ENCODE results near the gene CCR9.
A peak's percentile ranks its signal among the peaks of the same experiment; 100 is the strongest.

The CCR9 gene

GRCh38 chr3:45909542-45909941 lies 23.2 kb downstream of the CCR9 start:
- no peak for DNase-seq

GRCh38 chr3:45910892-45911291 lies 24.5 kb downstream of the CCR9 start:
- DNase-seq = no peak

- DNase-seq = no peak
Observed at GRCh38 chr3:45911511-45912226, 25.3 kb downstream of the CCR9 start.

DNA sequence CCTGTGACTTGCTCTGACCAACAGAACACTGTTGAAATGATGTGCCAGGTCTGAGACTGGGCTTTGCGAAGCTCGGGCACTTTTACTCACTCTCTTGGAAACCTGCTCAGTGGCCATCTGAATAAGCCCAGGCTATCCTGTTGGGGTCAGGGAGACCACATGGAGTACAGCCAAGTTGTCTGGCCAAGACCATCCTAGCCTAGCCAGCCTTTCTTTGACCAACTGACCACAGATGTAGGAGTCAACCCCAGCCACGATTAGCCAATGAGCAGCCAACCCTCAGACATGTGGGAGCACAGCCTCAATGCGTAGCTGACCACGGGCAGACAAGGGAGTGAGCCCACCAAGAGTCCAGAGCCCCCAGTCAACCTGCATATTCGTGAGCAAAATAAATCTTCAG lies 26.1 kb downstream of the CCR9 start:
- DNase-seq = no peak

- no peak for DNase-seq
Observed at GRCh38 chr3:45914362-45915058, 28.2 kb downstream of the CCR9 start.

DNA sequence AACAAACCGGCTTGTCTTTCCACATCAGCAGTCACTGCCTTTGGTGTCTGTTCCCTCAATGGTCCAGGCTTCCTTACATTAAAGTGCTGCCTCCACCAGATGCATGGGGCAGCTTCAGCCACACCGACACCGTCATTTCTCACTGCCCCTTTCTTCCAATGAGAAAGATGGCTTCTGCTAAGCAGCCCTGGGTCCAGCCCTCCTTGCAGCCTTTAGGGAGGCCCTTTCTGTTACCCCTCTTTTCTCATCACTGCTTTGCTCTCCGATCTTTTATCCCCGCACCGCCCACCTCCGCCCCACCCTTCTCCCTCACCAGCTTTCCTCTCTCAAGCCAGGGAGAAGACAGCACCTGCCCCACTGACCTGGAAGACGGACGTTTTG lies 28.7 kb downstream of the CCR9 start:
- no peak for DNase-seq

DNA sequence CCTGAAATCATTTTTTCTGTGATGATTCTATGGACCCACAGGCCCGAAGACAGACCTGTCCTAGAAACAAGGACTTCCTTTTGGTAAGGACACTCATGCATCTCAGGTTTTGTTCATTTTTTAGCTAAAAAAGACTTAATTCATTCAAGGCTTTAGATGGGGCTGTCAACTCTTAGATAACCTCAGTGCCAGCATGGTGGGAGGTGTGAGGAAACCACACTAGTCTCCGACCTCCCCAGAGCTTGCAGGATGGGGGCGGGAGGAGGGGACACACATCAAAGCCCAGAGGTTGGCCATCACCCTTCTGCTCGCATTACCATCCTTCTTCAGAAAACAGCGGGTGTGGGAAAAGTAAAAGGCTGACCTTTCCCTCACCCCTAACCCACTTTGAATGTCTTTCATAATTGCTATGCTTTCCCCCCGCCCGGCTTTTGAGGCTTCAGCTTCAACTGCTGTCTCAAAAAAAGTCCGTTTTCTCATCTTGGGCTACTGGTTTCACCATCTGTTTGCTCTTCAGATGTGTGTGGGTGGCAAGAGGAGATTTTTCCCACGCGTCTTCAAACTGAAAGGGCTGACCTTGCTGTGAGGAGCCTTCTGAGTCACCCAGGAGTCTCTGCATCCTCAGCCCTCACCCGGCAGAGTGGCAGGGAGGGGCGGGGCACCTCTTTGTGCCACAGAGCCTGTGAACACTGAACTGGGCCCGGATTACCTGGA lies 29.3 kb downstream of the CCR9 start:
- DNase-seq = peak; percentile 84

DNA sequence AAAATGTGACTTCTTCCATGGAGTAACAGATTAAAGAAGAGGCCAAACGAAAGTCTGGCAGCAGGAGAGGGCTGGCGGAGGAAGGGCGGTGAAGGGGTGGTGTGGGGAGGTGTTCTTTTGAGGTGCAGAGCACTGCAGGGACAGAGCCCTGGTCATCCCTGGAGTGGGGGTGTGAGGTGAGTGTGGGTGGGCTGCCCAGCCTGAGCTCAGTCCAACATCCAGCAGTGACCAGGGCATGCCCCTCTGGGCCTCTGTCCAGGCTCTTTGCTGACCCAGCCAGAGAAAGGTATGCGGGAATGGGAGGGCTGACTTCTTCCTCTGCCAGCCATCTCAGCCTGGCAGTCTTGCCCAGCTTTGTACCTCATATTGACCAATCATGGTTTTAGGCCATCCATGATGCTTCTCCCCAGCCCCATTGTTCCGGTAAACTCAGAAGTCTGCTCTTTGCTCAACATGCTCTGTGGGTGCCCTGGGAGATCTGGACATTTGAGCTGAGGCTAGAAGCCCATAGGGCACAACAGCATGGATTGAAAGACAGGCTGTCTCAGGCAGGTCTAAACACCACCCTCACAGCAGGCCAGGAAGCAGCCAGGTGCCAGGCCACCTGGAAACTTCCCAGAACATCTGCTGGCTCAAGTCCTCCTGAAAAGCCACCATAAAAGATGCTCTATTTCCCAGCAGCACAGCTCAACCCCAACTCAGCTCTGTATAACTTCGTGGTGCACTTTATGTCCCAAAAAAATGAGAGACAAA lies 31.0 kb downstream of the CCR9 start:
- no peak for DNase-seq

GRCh38 chr3:45921158-45922038 lies 35.1 kb downstream of the CCR9 start:
- DNase-seq = no peak

- no peak for DNase-seq
Observed at GRCh38 chr3:45922039-45922326, 35.6 kb downstream of the CCR9 start.

DNA sequence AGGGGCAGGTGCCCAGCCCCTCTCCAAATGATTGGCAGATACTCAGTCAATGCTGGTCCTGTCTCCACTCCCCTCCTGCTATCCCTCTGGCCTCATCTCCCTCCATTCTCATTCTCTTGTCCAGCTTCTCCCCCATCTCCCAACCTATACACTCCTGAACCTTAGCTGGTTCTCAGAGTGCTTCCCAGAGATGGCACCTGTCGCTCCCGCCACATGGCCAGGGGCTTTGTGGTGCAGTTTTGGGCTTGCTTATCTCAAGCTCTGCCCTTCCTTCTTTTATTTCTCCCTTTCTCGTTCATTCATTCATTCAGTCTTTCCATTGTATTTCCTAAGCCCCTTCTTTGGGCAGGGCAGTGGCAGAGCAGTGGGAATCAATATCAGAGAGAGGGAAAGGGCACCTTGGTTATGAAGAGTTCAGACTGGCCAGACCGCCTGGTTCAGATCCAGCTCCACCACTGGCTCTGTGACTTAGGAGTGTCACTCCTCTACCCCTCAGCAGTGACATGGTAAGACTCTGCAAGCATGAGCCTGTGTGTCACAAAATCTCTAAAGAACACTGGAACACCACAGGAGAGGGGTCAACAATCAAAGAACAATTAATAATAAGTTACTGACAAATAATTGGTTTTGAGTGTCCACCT lies 36.7 kb downstream of the CCR9 start:
- DNase-seq = no peak

- DNase-seq = no peak
Observed at GRCh38 chr3:45923755-45924154, 37.4 kb downstream of the CCR9 start.

- no peak for DNase-seq
Observed at GRCh38 chr3:45927881-45928280, 41.5 kb downstream of the CCR9 start.

GRCh38 chr3:45929042-45929679 lies 42.8 kb downstream of the CCR9 start:
- peak; percentile 74 for DNase-seq

DNA sequence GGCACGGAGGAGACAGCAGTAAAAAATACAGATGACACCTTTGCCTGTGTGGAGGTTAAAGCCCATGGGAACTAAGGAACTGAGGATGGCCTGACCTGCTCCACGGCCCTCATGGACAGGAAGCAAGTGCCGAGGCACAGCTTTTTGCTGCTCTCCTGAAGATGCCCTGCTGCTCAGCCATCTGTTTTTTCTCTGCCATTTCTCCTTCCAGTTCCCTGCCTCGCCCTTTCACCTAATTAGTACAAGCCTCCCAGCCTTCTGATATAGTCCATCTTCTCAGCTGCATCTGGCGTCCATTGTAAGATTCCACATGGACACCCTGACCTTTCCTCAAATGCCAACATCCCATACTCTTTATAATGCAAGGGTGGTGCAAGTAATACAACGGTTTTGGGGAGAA lies 45.2 kb downstream of the CCR9 start:
- DNase-seq = no peak

GRCh38 chr3:45932112-45932511 lies 45.8 kb downstream of the CCR9 start:
- DNase-seq = no peak

GRCh38 chr3:45933591-45933990 lies 47.2 kb downstream of the CCR9 start:
- no peak for DNase-seq

- DNase-seq = no peak
Observed at GRCh38 chr3:45936261-45936660, 49.9 kb downstream of the CCR9 start.

- DNase-seq = no peak
Observed at GRCh38 chr3:45937206-45938042, 51.1 kb downstream of the CCR9 start.

DNA sequence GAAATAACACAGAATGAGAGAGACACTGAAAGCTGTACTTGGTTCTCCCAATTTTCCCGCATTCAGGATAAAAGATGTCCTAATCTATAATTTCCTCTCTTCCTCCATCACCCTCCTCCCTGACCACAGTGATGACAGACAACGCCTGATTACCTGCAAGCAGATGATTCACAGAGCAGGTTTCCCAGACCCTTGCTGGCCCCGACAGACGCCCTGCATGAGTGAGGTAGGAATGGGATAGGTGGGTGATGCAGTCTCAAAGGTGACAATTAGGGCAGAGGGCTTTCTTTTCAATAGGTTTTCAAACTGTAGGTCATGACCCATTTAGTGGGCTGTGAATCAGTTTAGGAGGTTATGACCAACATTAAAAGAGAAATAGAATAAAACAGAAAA lies 51.7 kb downstream of the CCR9 start:
- DNase-seq = no peak

- DNase-seq = peak; percentile 92
Observed at GRCh38 chr3:45938864-45939263, 52.5 kb downstream of the CCR9 start.

Measured in CD4-positive, alpha-beta T cell treated with Interleukin-17A for 4 hours (primary cell).